WTC11 (cell line): ENCODE results near the gene SMOC1. TPM values are rescaled to one million over a fixed set of nuclear protein-coding genes. Genes with fewer than 3 reads are reported as not detected.
A peak's percentile ranks its signal among the peaks of the same experiment; 100 is the strongest.

Experiments
- ATAC-seq: fragments of 200-7000 bp; cut with Tn5 transposase; 2 replicates; pipeline ENCODE4 v1.10.0; 2021; ENCODE audit warnings: mild to moderate bottlenecking, moderate library complexity
- CTCF ChIA-PET: fragments of 300-600 bp; sonication (Branson Sonifier 250); formaldehyde crosslinking; loops from one replicate; lab custom pipeline; 2021; ENCODE audit warnings: antibody characterized with exemption; lab: Charles Lee
- POLR2A ChIA-PET: fragments of 350-600 bp; sonication (Branson Sonifier 250); formaldehyde crosslinking; loops from one replicate; lab custom pipeline; 2021; ENCODE audit warnings: antibody characterized with exemption; lab: Charles Lee
- DNase-seq: peaks from one replicate; pipeline ENCODE4 v3.0.0; 2021; ENCODE audit warnings: low spot score
- H3K27ac Mint-ChIP-seq: 2 replicates; pipeline ENCODE4 v1.8.0; 2021; ENCODE audit warnings: mixed read lengths
- H3K27me3 Mint-ChIP-seq: 2 replicates; pipeline ENCODE4 v1.8.0; 2021; ENCODE audit warnings: low read depth, mild to moderate bottlenecking, moderate library complexity, mixed read lengths
- H3K36me3 Mint-ChIP-seq: 2 replicates; pipeline ENCODE4 v1.8.0; 2021; ENCODE audit warnings: mixed read lengths
- H3K4me1 Mint-ChIP-seq: 2 replicates; pipeline ENCODE4 v1.8.0; 2022; ENCODE audit warnings: mixed read lengths
- H3K4me3 Mint-ChIP-seq: 2 replicates; pipeline ENCODE4 v1.8.0; 2021; ENCODE audit warnings: mild to moderate bottlenecking, moderate library complexity, mixed read lengths
- H3K9me3 Mint-ChIP-seq: 2 replicates; pipeline ENCODE4 v1.8.0; 2021; ENCODE audit warnings: mixed read lengths
- AFF4 ChIP-seq: sonication (generic); formaldehyde crosslinking; IDR thresholded peaks from 2 replicates; pipeline ENCODE4 v1.8.1; 2023; ENCODE audit warnings: mild to moderate bottlenecking, missing genetic modification reagents, borderline replicate concordance
- CBFB ChIP-seq: sonication (generic); formaldehyde crosslinking; IDR thresholded peaks from 2 replicates; pipeline ENCODE4 v1.8.1; 2022; ENCODE audit warnings: mild to moderate bottlenecking, low read depth, missing genetic modification reagents
- FOXP1 ChIP-seq: sonication (generic); formaldehyde crosslinking; IDR thresholded peaks from 2 replicates; pipeline ENCODE4 v1.8.0; 2022; ENCODE audit warnings: missing genetic modification reagents, mild to moderate bottlenecking, moderate library complexity, borderline replicate concordance
- FOXP4 ChIP-seq: sonication (generic); formaldehyde crosslinking; IDR thresholded peaks from 2 replicates; pipeline ENCODE4 v1.8.0; 2022; ENCODE audit warnings: mild to moderate bottlenecking, missing genetic modification reagents
- GABPB1 ChIP-seq: sonication (generic); formaldehyde crosslinking; IDR thresholded peaks from 2 replicates; pipeline ENCODE4 v1.8.1; 2023; ENCODE audit warnings: mild to moderate bottlenecking, missing genetic modification reagents
- GRHL2 ChIP-seq: fragments of 250-450 bp; sonication (Bioruptor Pico); IDR thresholded peaks from 2 replicates; pipeline ENCODE4 v1.8.0; 2022; ENCODE audit warnings: mild to moderate bottlenecking, moderate library complexity; ENCODE audit not compliant: insufficient replicate concordance, severe bottlenecking
- GTF2I ChIP-seq: fragments of 250-450 bp; sonication (Bioruptor Pico); conservative IDR thresholded peaks from 2 replicates; pipeline ENCODE4 v1.4.0; 2021; ENCODE audit warnings: mild to moderate bottlenecking
- KAT7 ChIP-seq: sonication (generic); formaldehyde crosslinking; IDR thresholded peaks from 2 replicates; pipeline ENCODE4 v1.8.1; 2023; ENCODE audit warnings: missing genetic modification reagents, mild to moderate bottlenecking, borderline replicate concordance
- NFATC4 ChIP-seq: fragments of 250-450 bp; sonication (Bioruptor Pico); IDR thresholded peaks from 2 replicates; pipeline ENCODE4 v1.9.0; 2021; ENCODE audit warnings: mild to moderate bottlenecking
- NFYB ChIP-seq: sonication (generic); formaldehyde crosslinking; conservative IDR thresholded peaks from 2 replicates; pipeline ENCODE4 v1.8.0; 2022; ENCODE audit warnings: low read depth, missing genetic modification reagents
- PRDM15 ChIP-seq: sonication (generic); formaldehyde crosslinking; IDR thresholded peaks from 2 replicates; pipeline ENCODE4 v1.8.0; 2022; ENCODE audit warnings: missing genetic modification reagents
- RELA ChIP-seq: sonication (generic); formaldehyde crosslinking; IDR thresholded peaks from 2 replicates; pipeline ENCODE4 v1.8.1; 2022; ENCODE audit warnings: missing genetic modification reagents, mild to moderate bottlenecking, borderline replicate concordance
- RORB ChIP-seq: fragments of 250-450 bp; sonication (Bioruptor Pico); IDR thresholded peaks from 2 replicates; pipeline ENCODE4 v1.9.0; 2021; ENCODE audit warnings: mild to moderate bottlenecking
- TP53 ChIP-seq: sonication (generic); formaldehyde crosslinking; IDR thresholded peaks from 2 replicates; pipeline ENCODE4 v1.8.1; 2023; ENCODE audit warnings: mild to moderate bottlenecking, missing genetic modification reagents
- total RNA-seq: library from RNA; stranded (reverse); gene quantifications from 3 replicates; pipeline ENCODE4 v1.2.3, GENCODE V29; 2021
- TF ChIP-seq, protein P1 (sequence below): sonication (generic); formaldehyde crosslinking; IDR thresholded peaks from 2 replicates; pipeline ENCODE4 v1.8.1; 2023; ENCODE audit warnings: mild to moderate bottlenecking, missing genetic modification reagents, moderate library complexity
- TF ChIP-seq, protein P2 (sequence below): sonication (generic); formaldehyde crosslinking; IDR thresholded peaks from 2 replicates; pipeline ENCODE4 v1.8.0; 2023; ENCODE audit warnings: mild to moderate bottlenecking, missing genetic modification reagents

SMOC1 gene
- total RNA-seq, 1 experiment from 2014 or later, result 1.1 TPM

GRCh38 chr14:69887740-69888657, 8.8 kb downstream of the SMOC1 start:
- ChIA-PET POLR2A (no interaction called here), CTCF (interaction anchor here (1.8 to 3.2 kb wide), 2 partner anchors 10 to 186 kb away, joined by 5 to 14 read pairs; no protein-coding TSS in a partner anchor)
- no peaks in the 10 kb centered on the region; the same call in 1 of the 2 replicates for H3K36me3 Mint-ChIP-seq
- peaks cover 8% of the 10 kb centered on the region for H3K4me1 Mint-ChIP-seq
- no peak for DNase-seq
- no peak overlapping the region for H3K27ac Mint-ChIP-seq
- H3K27me3 Mint-ChIP-seq, result no peaks in the 10 kb centered on the region
- no peak for ATAC-seq
- peaks cover 10% of the 10 kb centered on the region for H3K9me3 Mint-ChIP-seq
- no peak overlapping the region for H3K4me3 Mint-ChIP-seq
- TF ChIP-seq GABPB1 (CRISPR knock-in tag) (peak; percentile 60), FOXP1 (CRISPR knock-in tag) (no peak)

GRCh38 chr14:69891422-69891821, 12.2 kb downstream of the SMOC1 start:
- Mint-ChIP-seq H3K4me1 (peaks cover 3% of the 10 kb centered on the region), H3K27me3 (0 out of 2 replicates have a peak, but pooled peaks cover 6% of the 10 kb centered on the region), H3K36me3 (no peaks in the 10 kb centered on the region; the same call in 1 of the 2 replicates), H3K27ac (no peak overlapping the region), H3K4me3 (no peak overlapping the region), H3K9me3 (peaks cover 14% of the 10 kb centered on the region)
- no peak for TF ChIP-seq PRDM15 (CRISPR knock-in tag)
- no peak for TF ChIP-seq GTF2I (CRISPR knock-in tag)
- TF ChIP-seq NFYB (CRISPR knock-in tag), result no peak
- no peak for TF ChIP-seq FOXP4 (CRISPR knock-in tag)
- TF ChIP-seq TP53 (CRISPR knock-in tag), result no peak
- no peak for TF ChIP-seq RORB
- TF ChIP-seq, protein P1, sequence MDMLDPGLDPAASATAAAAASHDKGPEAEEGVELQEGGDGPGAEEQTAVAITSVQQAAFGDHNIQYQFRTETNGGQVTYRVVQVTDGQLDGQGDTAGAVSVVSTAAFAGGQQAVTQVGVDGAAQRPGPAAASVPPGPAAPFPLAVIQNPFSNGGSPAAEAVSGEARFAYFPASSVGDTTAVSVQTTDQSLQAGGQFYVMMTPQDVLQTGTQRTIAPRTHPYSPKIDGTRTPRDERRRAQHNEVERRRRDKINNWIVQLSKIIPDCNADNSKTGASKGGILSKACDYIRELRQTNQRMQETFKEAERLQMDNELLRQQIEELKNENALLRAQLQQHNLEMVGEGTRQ (CRISPR knock-in tag), result no peak
- no peak for TF ChIP-seq GRHL2 (CRISPR knock-in tag)
- TF ChIP-seq KAT7 (CRISPR knock-in tag), result no peak
- no peak for TF ChIP-seq RELA (CRISPR knock-in tag)
- TF ChIP-seq FOXP1 (CRISPR knock-in tag), result no peak
- TF ChIP-seq CBFB, result no peak
- no peak for TF ChIP-seq NFATC4 (CRISPR knock-in tag)
- peak; percentile 32 for DNase-seq
- CTCF ChIA-PET, result interaction anchor here (1.0 kb wide), 1 partner anchor 136 kb away, joined by 3 read pairs; no protein-coding TSS in a partner anchor
- POLR2A ChIA-PET, result no interaction called here
- peak; percentile 95 for ATAC-seq

DNA sequence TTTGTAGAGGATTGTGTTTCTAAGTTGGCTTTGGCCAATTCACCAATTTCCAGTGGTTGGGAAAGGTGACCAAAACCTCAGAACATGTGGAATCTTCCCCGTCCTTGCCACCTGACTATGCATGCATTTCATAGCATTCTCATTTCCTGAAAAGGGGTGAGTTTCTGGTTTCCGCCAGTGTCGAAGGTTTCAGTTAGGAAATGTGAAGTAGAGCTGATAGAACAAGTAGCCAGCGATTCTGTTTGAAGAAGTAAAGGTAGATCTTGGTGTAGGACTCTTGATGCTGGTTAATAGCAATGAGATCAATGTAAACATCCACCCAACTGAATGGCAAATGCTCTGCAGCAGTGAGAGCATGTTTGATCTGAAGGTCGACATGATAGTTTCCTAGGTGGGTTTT, 15.9 kb downstream of the SMOC1 start:
- Mint-ChIP-seq H3K36me3 (peaks cover 9% of the 10 kb centered on the region; the same call in 1 of the 2 replicates), H3K27ac (no peak overlapping the region), H3K27me3 (peaks cover 6% of the 10 kb centered on the region; the same call in 1 of the 2 replicates), H3K9me3 (peaks cover 26% of the 10 kb centered on the region), H3K4me3 (no peak overlapping the region), H3K4me1 (no peaks in the 10 kb centered on the region)
- ChIA-PET CTCF (interaction anchor here (1.6 kb wide), 1 partner anchor 15 kb away, joined by 6 read pairs; the partner anchor contains the start of gene SMOC1), POLR2A (no interaction called here)
- DNase-seq (no peak), ATAC-seq (no peak)
- TF ChIP-seq AFF4 (CRISPR knock-in tag) (no peak), NFATC4 (CRISPR knock-in tag) (no peak)
- TF ChIP-seq, protein P2, sequence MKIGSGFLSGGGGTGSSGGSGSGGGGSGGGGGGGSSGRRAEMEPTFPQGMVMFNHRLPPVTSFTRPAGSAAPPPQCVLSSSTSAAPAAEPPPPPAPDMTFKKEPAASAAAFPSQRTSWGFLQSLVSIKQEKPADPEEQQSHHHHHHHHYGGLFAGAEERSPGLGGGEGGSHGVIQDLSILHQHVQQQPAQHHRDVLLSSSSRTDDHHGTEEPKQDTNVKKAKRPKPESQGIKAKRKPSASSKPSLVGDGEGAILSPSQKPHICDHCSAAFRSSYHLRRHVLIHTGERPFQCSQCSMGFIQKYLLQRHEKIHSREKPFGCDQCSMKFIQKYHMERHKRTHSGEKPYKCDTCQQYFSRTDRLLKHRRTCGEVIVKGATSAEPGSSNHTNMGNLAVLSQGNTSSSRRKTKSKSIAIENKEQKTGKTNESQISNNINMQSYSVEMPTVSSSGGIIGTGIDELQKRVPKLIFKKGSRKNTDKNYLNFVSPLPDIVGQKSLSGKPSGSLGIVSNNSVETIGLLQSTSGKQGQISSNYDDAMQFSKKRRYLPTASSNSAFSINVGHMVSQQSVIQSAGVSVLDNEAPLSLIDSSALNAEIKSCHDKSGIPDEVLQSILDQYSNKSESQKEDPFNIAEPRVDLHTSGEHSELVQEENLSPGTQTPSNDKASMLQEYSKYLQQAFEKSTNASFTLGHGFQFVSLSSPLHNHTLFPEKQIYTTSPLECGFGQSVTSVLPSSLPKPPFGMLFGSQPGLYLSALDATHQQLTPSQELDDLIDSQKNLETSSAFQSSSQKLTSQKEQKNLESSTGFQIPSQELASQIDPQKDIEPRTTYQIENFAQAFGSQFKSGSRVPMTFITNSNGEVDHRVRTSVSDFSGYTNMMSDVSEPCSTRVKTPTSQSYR (CRISPR knock-in tag), result no peak
